Measurements from ENCODE around the gene CCL3. TPM values are rescaled to one million over a fixed set of nuclear protein-coding genes. Genes with fewer than 3 reads are reported as not detected.
"Not testable (repeated sequence)": the region's sequence is repeated elsewhere in the genome, so short reads cannot be mapped to it uniquely, and the experiment has no call there.

CCL3 gene
- polyA plus RNA-seq, 3 donors, result 161 to 328 (median 190) TPM

DNA sequence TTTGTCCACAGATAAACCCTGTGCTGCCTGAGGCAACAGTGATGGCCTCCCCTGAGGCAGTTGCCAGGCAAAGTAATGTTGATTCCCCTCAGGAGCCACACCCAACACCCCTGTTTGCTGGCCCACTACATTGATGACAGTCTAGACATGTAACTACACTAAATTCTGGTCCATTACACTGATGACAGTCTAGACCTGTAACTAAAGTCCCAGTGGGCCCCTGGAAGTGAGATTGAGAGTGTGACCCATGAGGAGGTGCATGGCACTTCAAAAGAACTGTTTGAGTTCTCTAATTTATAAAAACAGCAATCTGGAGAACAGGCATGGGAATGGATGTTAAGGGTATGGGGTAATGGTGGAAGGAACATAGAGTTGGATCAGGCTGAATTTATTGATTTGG lies 22.6 kb upstream of the CCL3 start:
- Histone ChIP-seq H4K20me1 (ENCODE audit: insufficient read depth, low read length) (no peaks in the 10 kb centered on the region), H3K36me3 (replicated peaks in 1 of 2; ENCODE audit: control insufficient read depth in 1 of 2, insufficient read depth in 2 of 2, low read length in 2 of 2) (no peaks in the 10 kb centered on the region), H3K27me3 (ENCODE audit: control insufficient read depth in 2 of 2, insufficient read depth in 2 of 2, low read length in 2 of 2) (no peaks in the 10 kb centered on the region), H2AFZ (ENCODE audit: insufficient read depth, low read depth, low read length, poor library complexity, severe bottlenecking) (no peak overlapping the region), H3K9me3 (replicated peaks in 1 of 2; ENCODE audit: control insufficient read depth in 1 of 2, insufficient read depth in 1 of 2, low read length in 2 of 2) (peaks cover 0 to 6% of the 10 kb centered on the region in 2 donors), H3K27ac (ENCODE audit: low read depth in 1 of 2, low read length in 2 of 2) (no peak overlapping the region), H3K79me2 (ENCODE audit: insufficient read depth, low read length) (no peaks in the 10 kb centered on the region), H3K4me1 (ENCODE audit: control insufficient read depth in 1 of 2, insufficient read depth in 2 of 2, low read length in 2 of 2) (peaks cover 13 to 14% of the 10 kb centered on the region in 2 donors), H3K4me2 (replicated peaks; ENCODE audit: extremely low read depth, low read length, poor library complexity, severe bottlenecking) (no peak overlapping the region), H3K9ac (ENCODE audit: insufficient read depth, low read length, poor library complexity, severe bottlenecking) (no peak overlapping the region), H3K4me3 (replicated peaks in 1 of 3; ENCODE audit: low read depth in 2 of 3, low read length in 3 of 3) (no peak overlapping the region)
- Mint-ChIP-seq H3K27ac (peak overlapping the region in 1 of 7 donors; percentile 41), H3K9me3 (peaks cover 5 to 15% (median 10%) of the 10 kb centered on the region in 7 donors), H3K36me3 (no peaks in the 10 kb centered on the region), H3K27me3 (ENCODE audit: low read depth in 3 of 3) (peaks cover 0 to 7% (median 2%) of the 10 kb centered on the region in 3 donors), H3K4me1 (peaks cover 16% of the 10 kb centered on the region), H3K4me3 (no peak overlapping the region)
- intact Hi-C loops (cut with micrococcal nuclease), result no loop called here
- no peak for DNase-seq
- TF ChIP-seq, protein P1, sequence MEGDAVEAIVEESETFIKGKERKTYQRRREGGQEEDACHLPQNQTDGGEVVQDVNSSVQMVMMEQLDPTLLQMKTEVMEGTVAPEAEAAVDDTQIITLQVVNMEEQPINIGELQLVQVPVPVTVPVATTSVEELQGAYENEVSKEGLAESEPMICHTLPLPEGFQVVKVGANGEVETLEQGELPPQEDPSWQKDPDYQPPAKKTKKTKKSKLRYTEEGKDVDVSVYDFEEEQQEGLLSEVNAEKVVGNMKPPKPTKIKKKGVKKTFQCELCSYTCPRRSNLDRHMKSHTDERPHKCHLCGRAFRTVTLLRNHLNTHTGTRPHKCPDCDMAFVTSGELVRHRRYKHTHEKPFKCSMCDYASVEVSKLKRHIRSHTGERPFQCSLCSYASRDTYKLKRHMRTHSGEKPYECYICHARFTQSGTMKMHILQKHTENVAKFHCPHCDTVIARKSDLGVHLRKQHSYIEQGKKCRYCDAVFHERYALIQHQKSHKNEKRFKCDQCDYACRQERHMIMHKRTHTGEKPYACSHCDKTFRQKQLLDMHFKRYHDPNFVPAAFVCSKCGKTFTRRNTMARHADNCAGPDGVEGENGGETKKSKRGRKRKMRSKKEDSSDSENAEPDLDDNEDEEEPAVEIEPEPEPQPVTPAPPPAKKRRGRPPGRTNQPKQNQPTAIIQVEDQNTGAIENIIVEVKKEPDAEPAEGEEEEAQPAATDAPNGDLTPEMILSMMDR (IDR thresholded peaks at IDR 0.05), result no peak

DNA sequence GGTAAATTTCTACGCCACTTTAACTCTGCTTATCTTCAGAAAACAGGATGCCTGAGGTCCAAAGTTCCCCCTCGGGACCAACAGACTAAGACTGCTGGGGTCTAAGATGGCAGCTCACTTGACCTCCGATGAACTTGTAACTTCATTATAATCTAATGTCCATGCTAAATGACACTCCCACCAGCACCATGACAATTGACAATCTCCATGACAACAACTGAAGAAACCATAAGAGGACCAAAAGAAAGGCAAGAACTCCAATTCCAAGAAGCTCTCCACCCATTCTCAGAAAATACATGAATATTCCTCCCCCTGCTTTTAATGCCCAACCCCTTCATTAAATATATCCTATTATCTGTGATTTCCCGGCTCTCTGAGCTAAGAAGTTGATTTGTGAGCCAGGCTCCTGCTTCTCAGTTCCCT lies 21.1 kb upstream of the CCL3 start:
- no peak overlapping the region for H3K4me3 Mint-ChIP-seq
- no peak overlapping the region for H3K27ac ChIP-seq (ENCODE audit: low read depth in 1 of 2, low read length in 2 of 2)
- intact Hi-C loops (cut with micrococcal nuclease), result no loop called here
- TF ChIP-seq, protein P1 (IDR thresholded peaks at IDR 0.05), result no peak
- no peak for DNase-seq
- peaks cover 0 to 9% (median 2%) of the 10 kb centered on the region in 3 donors for H3K27me3 Mint-ChIP-seq (ENCODE audit: low read depth in 3 of 3)
- no peaks in the 10 kb centered on the region for H3K27me3 ChIP-seq (ENCODE audit: control insufficient read depth in 2 of 2, insufficient read depth in 2 of 2, low read length in 2 of 2)
- H3K79me2 ChIP-seq (ENCODE audit: insufficient read depth, low read length), result no peaks in the 10 kb centered on the region
- H3K9ac ChIP-seq (ENCODE audit: insufficient read depth, low read length, poor library complexity, severe bottlenecking), result no peak overlapping the region
- no peak overlapping the region for H3K4me2 ChIP-seq (replicated peaks; ENCODE audit: extremely low read depth, low read length, poor library complexity, severe bottlenecking)
- no peak overlapping the region for H3K4me3 ChIP-seq (replicated peaks in 1 of 3; ENCODE audit: low read depth in 2 of 3, low read length in 3 of 3)
- peaks cover 28 to 29% of the 10 kb centered on the region in 2 donors for H3K4me1 ChIP-seq (ENCODE audit: control insufficient read depth in 1 of 2, insufficient read depth in 2 of 2, low read length in 2 of 2)
- no peaks in the 10 kb centered on the region for H4K20me1 ChIP-seq (ENCODE audit: insufficient read depth, low read length)
- peaks cover 5 to 15% (median 10%) of the 10 kb centered on the region in 7 donors for H3K9me3 Mint-ChIP-seq
- 74% methylated on average over 3 of the region's 4 CpGs for WGBS (ENCODE audit: insufficient coverage)
- peaks cover 30% of the 10 kb centered on the region for H3K4me1 Mint-ChIP-seq
- H3K27ac Mint-ChIP-seq, result no peak overlapping the region
- H3K36me3 Mint-ChIP-seq, result no peaks in the 10 kb centered on the region
- peaks cover 0 to 6% of the 10 kb centered on the region in 2 donors for H3K9me3 ChIP-seq (replicated peaks in 1 of 2; ENCODE audit: control insufficient read depth in 1 of 2, insufficient read depth in 1 of 2, low read length in 2 of 2)
- no peak overlapping the region for H2AFZ ChIP-seq (ENCODE audit: insufficient read depth, low read depth, low read length, poor library complexity, severe bottlenecking)
- H3K36me3 ChIP-seq (replicated peaks in 1 of 2; ENCODE audit: control insufficient read depth in 1 of 2, insufficient read depth in 2 of 2, low read length in 2 of 2), result no peaks in the 10 kb centered on the region

DNA sequence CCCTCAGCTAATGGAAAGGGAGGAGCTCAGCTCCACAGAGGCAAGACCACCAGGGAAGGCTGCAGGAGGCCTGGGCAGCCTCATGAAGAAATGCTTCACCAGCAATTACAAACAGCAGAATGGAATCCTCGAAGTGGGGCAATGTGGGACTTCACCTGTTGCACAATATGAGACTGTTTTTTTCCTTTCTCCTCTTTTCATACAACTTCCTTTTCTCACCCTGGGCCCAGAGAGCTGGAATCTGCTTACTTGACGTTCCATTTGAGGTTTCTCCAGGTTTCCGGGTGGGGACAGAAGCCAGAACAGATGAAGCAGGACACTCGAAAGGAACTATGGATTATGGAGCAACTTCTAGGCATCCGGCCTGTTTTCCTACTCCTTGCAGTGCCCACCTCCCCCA lies 18.3 kb upstream of the CCL3 start:
- H3K36me3 Mint-ChIP-seq; H3K9ac ChIP-seq (ENCODE audit: insufficient read depth, low read length, poor library complexity, severe bottlenecking); H3K36me3 ChIP-seq (replicated peaks in 1 of 2; ENCODE audit: control insufficient read depth in 1 of 2, insufficient read depth in 2 of 2, low read length in 2 of 2); H2AFZ ChIP-seq (ENCODE audit: insufficient read depth, low read depth, low read length, poor library complexity, severe bottlenecking); H3K9me3 ChIP-seq (replicated peaks in 1 of 2; ENCODE audit: control insufficient read depth in 1 of 2, insufficient read depth in 1 of 2, low read length in 2 of 2); H3K4me2 ChIP-seq (replicated peaks; ENCODE audit: extremely low read depth, low read length, poor library complexity, severe bottlenecking); H3K27me3 ChIP-seq (ENCODE audit: control insufficient read depth in 2 of 2, insufficient read depth in 2 of 2, low read length in 2 of 2); H3K27me3 Mint-ChIP-seq (ENCODE audit: low read depth in 3 of 3); H4K20me1 ChIP-seq (ENCODE audit: insufficient read depth, low read length); intact Hi-C loops (cut with micrococcal nuclease); H3K4me3 ChIP-seq (replicated peaks in 1 of 3; ENCODE audit: low read depth in 2 of 3, low read length in 3 of 3); H3K79me2 ChIP-seq (ENCODE audit: insufficient read depth, low read length): not testable (repeated sequence)
- Mint-ChIP-seq H3K9me3 (peaks cover 5 to 15% (median 10%) of the 10 kb centered on the region in 7 donors), H3K4me3 (peak overlapping the region in 1 of 2 donors; percentile 23), H3K4me1 (peaks cover 55% of the 10 kb centered on the region), H3K27ac (peak overlapping the region; percentile 81 to 96 (median 89))
- WGBS (ENCODE audit: insufficient coverage), result 0% methylated on average over 2 of the region's 5 CpGs
- peak; percentile 63 to 90 (median 78) for DNase-seq
- Histone ChIP-seq H3K27ac (ENCODE audit: low read depth in 1 of 2, low read length in 2 of 2) (peak overlapping the region; percentile 29 to 53), H3K4me1 (ENCODE audit: control insufficient read depth in 1 of 2, insufficient read depth in 2 of 2, low read length in 2 of 2) (peaks cover 57% of the 10 kb centered on the region in 2 donors)
